Measurements from ENCODE around the gene SLC7A9.
"Not testable (repeated sequence)": the region's sequence is repeated elsewhere in the genome, so short reads cannot be mapped to it uniquely, and the experiment has no call there.

SLC7A9 gene

GRCh38 chr19:32782089-32782488 lies 87.5 kb downstream of the SLC7A9 start:
- not testable (repeated sequence) for H3K27me3 ChIP-seq (ENCODE audit: low read depth, low read length); H2AFZ ChIP-seq (ENCODE audit: low read depth, low read length); H3K9me3 ChIP-seq (ENCODE audit: insufficient read depth, low read length); H3K4me1 ChIP-seq (ENCODE audit: low read length); H3K36me3 ChIP-seq (replicated peaks; ENCODE audit: low read depth, low read length); H3K79me2 ChIP-seq (ENCODE audit: low read length); H3K4me3 ChIP-seq (ENCODE audit: low read length); H3K4me2 ChIP-seq (ENCODE audit: low read length); H4K20me1 ChIP-seq (ENCODE audit: insufficient read depth, low read length); H3K27ac ChIP-seq (ENCODE audit: low read length); H3K9ac ChIP-seq (ENCODE audit: low read length)

DNA sequence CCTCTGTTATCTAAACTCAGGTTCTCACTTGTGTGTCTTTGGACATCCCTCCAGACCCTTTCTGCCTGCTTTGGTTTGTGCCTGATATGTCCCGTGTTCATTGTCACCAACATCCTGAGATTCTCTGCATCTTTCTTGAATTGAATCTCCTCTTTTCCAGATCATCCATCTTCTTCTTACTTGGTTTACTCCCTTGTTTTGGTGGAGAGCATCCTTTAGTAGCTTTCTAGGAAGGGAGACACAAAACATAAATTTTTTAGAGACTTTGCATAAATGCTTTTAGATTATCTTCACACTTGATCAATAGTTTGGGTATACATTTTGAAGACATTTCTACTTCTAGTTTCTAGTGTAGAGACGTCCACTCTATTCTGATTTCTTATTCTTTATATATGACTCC lies 88.3 kb downstream of the SLC7A9 start:
- Histone ChIP-seq H3K36me3 (replicated peaks; ENCODE audit: low read depth, low read length) (no peaks in the 10 kb centered on the region), H3K27me3 (ENCODE audit: low read depth, low read length) (no peaks in the 10 kb centered on the region), H3K27ac (ENCODE audit: low read length) (no peak overlapping the region), H3K4me3 (ENCODE audit: low read length) (no peak overlapping the region), H3K79me2 (ENCODE audit: low read length) (no peaks in the 10 kb centered on the region), H3K9ac (ENCODE audit: low read length) (no peak overlapping the region), H3K4me1 (ENCODE audit: low read length) (peaks cover 11% of the 10 kb centered on the region), H2AFZ (ENCODE audit: low read depth, low read length) (no peak overlapping the region), H4K20me1 (ENCODE audit: insufficient read depth, low read length) (no peaks in the 10 kb centered on the region), H3K9me3 (ENCODE audit: insufficient read depth, low read length) (no peaks in the 10 kb centered on the region), H3K4me2 (ENCODE audit: low read length) (no peak overlapping the region)
- TF ChIP-seq EZH2phosphoT487 (IDR thresholded peaks at IDR 0.05; ENCODE audit: low read depth), result no peak
- TF ChIP-seq, protein P1, sequence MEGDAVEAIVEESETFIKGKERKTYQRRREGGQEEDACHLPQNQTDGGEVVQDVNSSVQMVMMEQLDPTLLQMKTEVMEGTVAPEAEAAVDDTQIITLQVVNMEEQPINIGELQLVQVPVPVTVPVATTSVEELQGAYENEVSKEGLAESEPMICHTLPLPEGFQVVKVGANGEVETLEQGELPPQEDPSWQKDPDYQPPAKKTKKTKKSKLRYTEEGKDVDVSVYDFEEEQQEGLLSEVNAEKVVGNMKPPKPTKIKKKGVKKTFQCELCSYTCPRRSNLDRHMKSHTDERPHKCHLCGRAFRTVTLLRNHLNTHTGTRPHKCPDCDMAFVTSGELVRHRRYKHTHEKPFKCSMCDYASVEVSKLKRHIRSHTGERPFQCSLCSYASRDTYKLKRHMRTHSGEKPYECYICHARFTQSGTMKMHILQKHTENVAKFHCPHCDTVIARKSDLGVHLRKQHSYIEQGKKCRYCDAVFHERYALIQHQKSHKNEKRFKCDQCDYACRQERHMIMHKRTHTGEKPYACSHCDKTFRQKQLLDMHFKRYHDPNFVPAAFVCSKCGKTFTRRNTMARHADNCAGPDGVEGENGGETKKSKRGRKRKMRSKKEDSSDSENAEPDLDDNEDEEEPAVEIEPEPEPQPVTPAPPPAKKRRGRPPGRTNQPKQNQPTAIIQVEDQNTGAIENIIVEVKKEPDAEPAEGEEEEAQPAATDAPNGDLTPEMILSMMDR (IDR thresholded peaks at IDR 0.05; ENCODE audit: low read depth, low read length), result no peak

Measured in OCI-LY3 (cell line).